CD4-positive, alpha-beta T cell (primary cell): ENCODE results near the gene FAM184A. TPM values are rescaled to one million over a fixed set of nuclear protein-coding genes. Genes with fewer than 3 reads are reported as not detected.

Experiments used
- ATAC-seq: fragments of 200-7000 bp; cut with Tn5 transposase; one replicate; pipeline ENCODE4 v1.10.0; 2022; ENCODE audit warnings: mild to moderate bottlenecking; ENCODE audit not compliant: poor library complexity
- CTCF ChIA-PET: fragments of 350-600 bp; sonication (Branson Sonifier 250); formaldehyde crosslinking; loops from one replicate; lab custom pipeline; 2021; ENCODE audit warnings: antibody characterized with exemption, inconsistent platforms; lab: Charles Lee
- POLR2A ChIA-PET: fragments of 350-600 bp; sonication (Branson Sonifier 250); formaldehyde crosslinking; loops from one replicate; lab custom pipeline; 2021; ENCODE audit warnings: antibody characterized with exemption, inconsistent platforms; lab: Charles Lee
- DNase-seq, 14 experiments: peaks; one replicate each; pipeline ENCODE4 v3.0.0-alpha.2; 2013 to 2020; ENCODE audit warnings: mixed read lengths in 2 of 14
- H3K27ac ChIP-seq, 2 donors: one replicate each; pipeline versions ENCODE4 v1.5.1 to v1.7.0; 2013; ENCODE audit warnings: low read length in 2 of 2, low read depth in 1 of 2, mild to moderate bottlenecking in 1 of 2
- H3K27me3 ChIP-seq, 2 experiments: 1 replicate in 1 of 2; 2 replicates in 1 of 2; pipeline versions ENCODE4 v1.6.1 to v1.7.0; 2013; ENCODE audit warnings: low read length in 2 of 2, control low read depth in 1 of 2, mild to moderate bottlenecking in 1 of 2, moderate library complexity in 1 of 2; ENCODE audit not compliant: insufficient read depth in 2 of 2, control insufficient read depth in 1 of 2
- H3K36me3 ChIP-seq: one replicate; pipeline ENCODE4 v1.6.1; 2013; ENCODE audit warnings: low read length, control low read depth; ENCODE audit not compliant: insufficient read depth
- H3K4me1 ChIP-seq: one replicate; pipeline ENCODE4 v1.6.1; 2013; ENCODE audit warnings: low read length, control low read depth; ENCODE audit not compliant: insufficient read depth
- H3K4me3 ChIP-seq: one replicate; pipeline ENCODE4 v1.5.1; 2013; ENCODE audit warnings: mild to moderate bottlenecking, low read length, moderate library complexity
- H3K9me3 ChIP-seq, 2 experiments: 1 replicate in 1 of 2; 2 replicates in 1 of 2; pipeline versions ENCODE4 v1.6.1 to v1.7.0; 2013; ENCODE audit warnings: low read length in 2 of 2, mild to moderate bottlenecking in 2 of 2, control low read depth in 1 of 2, moderate library complexity in 1 of 2; ENCODE audit not compliant: control insufficient read depth in 1 of 2, insufficient read depth in 1 of 2
- H3K27ac Mint-ChIP-seq: one replicate; pipeline ENCODE4 v1.8.0; 2020; ENCODE audit warnings: mixed read lengths
- H3K27me3 Mint-ChIP-seq: one replicate; pipeline ENCODE4 v1.8.0; 2021; ENCODE audit warnings: mixed read lengths
- H3K36me3 Mint-ChIP-seq: one replicate; pipeline ENCODE4 v1.8.0; 2021; ENCODE audit warnings: low read depth, mixed read lengths
- H3K4me1 Mint-ChIP-seq: one replicate; pipeline ENCODE4 v1.8.0; 2021; ENCODE audit warnings: low read depth, mixed read lengths
- H3K4me3 Mint-ChIP-seq: one replicate; pipeline ENCODE4 v1.8.0; 2020; ENCODE audit warnings: mild to moderate bottlenecking, mixed read lengths
- H3K9me3 Mint-ChIP-seq: one replicate; pipeline ENCODE4 v1.8.0; 2020; ENCODE audit warnings: mixed read lengths
- intact Hi-C, 2 experiments: fragments of 100-400 bp; cut with DNase I in 1 of 2; cut with micrococcal nuclease in 1 of 2; formaldehyde crosslinking; loops; one replicate each; pipeline versions ENCODE4 v1.15.1 to v1.9.0; 2023 to 2025; cut with DNase I, micrococcal nuclease
- total RNA-seq, 174 experiments: library from RNA in 2 of 174; stranded (reverse) in 2 of 174; gene quantifications; one replicate each; pipeline ENCODE4 v1.2.3 and lab custom pipeline; 2021 to 2026
- TF ChIP-seq, protein P1 (sequence below): fragments of 200-600 bp; IDR thresholded peaks from one replicate; pipeline ENCODE4 v1.8.0; 2022; ENCODE audit warnings: antibody characterized with exemption, mild to moderate bottlenecking

FAM184A gene
- total RNA-seq, 2 experiments from 2014 or later = 2.9 to 3.3 TPM

DNA sequence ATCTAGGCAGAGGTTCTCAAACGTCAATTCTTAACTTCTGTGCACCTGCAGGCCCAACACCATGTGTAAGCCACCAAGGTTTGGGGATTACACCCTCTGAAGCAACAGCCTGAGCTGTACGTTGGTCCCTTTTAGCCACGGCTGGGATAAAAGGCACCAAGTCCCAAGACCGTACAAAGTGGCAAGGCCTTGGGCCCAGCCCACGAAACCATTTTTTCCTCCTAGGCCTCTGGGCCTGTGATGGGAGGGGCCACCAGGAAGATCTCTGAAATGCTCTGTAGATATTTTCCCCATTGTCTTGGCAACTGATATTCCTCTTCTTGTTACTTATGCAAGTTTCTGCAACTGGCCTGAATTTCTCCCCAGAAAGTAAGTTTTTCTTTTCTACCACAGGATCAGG is 4.5 kb upstream of the FAM184A start:
- Histone ChIP-seq H3K36me3 (no peaks in the 10 kb centered on the region), H3K9me3 (peaks cover 9 to 16% of the 10 kb centered on the region in 2 experiments), H3K4me1 (peaks cover 6% of the 10 kb centered on the region), H3K4me3 (no peak overlapping the region), H3K27me3 (peaks cover 0 to 2% of the 10 kb centered on the region in 2 experiments), H3K27ac (no peak overlapping the region)
- DNase-seq (no peak), ATAC-seq (no peak)
- intact Hi-C loops = loop anchor here in 1 of 2 experiments (5.0 kb wide), 1 partner anchor 191 kb away; the partner anchor contains the start of gene ASF1A
- POLR2A ChIA-PET = no interaction called here
- H3K9me3 Mint-ChIP-seq = peaks cover 3% of the 10 kb centered on the region
- H3K27ac Mint-ChIP-seq = no peak overlapping the region
- no peak overlapping the region for H3K4me3 Mint-ChIP-seq
- CTCF ChIA-PET = no interaction called here
- TF ChIP-seq, protein P1, sequence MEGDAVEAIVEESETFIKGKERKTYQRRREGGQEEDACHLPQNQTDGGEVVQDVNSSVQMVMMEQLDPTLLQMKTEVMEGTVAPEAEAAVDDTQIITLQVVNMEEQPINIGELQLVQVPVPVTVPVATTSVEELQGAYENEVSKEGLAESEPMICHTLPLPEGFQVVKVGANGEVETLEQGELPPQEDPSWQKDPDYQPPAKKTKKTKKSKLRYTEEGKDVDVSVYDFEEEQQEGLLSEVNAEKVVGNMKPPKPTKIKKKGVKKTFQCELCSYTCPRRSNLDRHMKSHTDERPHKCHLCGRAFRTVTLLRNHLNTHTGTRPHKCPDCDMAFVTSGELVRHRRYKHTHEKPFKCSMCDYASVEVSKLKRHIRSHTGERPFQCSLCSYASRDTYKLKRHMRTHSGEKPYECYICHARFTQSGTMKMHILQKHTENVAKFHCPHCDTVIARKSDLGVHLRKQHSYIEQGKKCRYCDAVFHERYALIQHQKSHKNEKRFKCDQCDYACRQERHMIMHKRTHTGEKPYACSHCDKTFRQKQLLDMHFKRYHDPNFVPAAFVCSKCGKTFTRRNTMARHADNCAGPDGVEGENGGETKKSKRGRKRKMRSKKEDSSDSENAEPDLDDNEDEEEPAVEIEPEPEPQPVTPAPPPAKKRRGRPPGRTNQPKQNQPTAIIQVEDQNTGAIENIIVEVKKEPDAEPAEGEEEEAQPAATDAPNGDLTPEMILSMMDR = no peak
- peaks cover 9% of the 10 kb centered on the region for H3K4me1 Mint-ChIP-seq
- H3K36me3 Mint-ChIP-seq = peaks cover 12% of the 10 kb centered on the region
- H3K27me3 Mint-ChIP-seq = no peaks in the 10 kb centered on the region

DNA sequence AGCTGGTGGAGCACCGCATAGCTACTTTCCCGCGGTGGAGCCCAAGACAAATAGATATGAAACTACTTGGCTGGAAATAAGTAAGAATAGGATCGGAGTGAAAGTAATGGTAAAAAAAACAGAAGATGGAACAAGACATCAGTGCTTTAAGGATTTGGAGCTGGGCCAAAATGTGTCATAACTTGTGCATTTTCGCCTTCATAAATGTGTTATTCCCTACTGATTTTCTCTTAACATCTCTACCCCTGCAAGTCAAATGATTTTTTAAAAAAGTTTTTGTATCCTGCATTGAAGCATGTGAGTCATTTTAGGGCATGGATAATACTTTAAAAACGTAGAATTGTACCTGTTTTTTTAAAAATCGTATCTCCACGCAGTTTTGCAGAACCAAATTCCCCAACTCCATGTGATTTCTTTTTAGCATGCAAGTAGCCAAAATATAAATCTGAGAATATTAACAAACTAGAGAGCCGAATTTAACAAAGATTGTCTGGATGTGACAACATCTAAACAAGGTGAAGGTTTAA is 882 bp upstream of the FAM184A start:
- Histone ChIP-seq H3K27ac (peak overlapping the region in 1 of 2 donors; percentile 53), H3K9me3 (peaks cover 9 to 11% of the 10 kb centered on the region in 2 experiments), H3K4me3 (peak overlapping the region; percentile 65), H3K36me3 (no peaks in the 10 kb centered on the region), H3K27me3 (no peaks in the 10 kb centered on the region), H3K4me1 (peaks cover 22% of the 10 kb centered on the region)
- Mint-ChIP-seq H3K4me3 (peak overlapping the region; percentile 91), H3K9me3 (peaks cover 3% of the 10 kb centered on the region), H3K27me3 (no peaks in the 10 kb centered on the region), H3K27ac (peak overlapping the region; percentile 90), H3K36me3 (peaks cover 12% of the 10 kb centered on the region), H3K4me1 (peaks cover 34% of the 10 kb centered on the region)
- POLR2A ChIA-PET = interaction anchor here (0.8 to 4.0 kb wide), 2 partner anchors 31 to 186 kb away, joined by 4 to 23 read pairs; partner anchors contain the start of gene ASF1A
- TF ChIP-seq, protein P1 = no peak
- DNase-seq (peak in 3 of 14 experiments; percentile 24 to 51 (median 51)), ATAC-seq (no peak)
- intact Hi-C loops = loop anchor here (2.0 to 10.0 kb wide), 5 partner anchors 27 to 1405 kb away; partner anchors contain the start of genes ASF1A (in 1 of the 2), MAN1A1 (in 1 of the 2) and NUS1 (in 1 of the 2)
- CTCF ChIA-PET = interaction anchor here (0.6 to 3.0 kb wide), 4 partner anchors 11 to 185 kb away, joined by 3 to 9 read pairs (median 7); partner anchors contain the start of gene ASF1A

DNA sequence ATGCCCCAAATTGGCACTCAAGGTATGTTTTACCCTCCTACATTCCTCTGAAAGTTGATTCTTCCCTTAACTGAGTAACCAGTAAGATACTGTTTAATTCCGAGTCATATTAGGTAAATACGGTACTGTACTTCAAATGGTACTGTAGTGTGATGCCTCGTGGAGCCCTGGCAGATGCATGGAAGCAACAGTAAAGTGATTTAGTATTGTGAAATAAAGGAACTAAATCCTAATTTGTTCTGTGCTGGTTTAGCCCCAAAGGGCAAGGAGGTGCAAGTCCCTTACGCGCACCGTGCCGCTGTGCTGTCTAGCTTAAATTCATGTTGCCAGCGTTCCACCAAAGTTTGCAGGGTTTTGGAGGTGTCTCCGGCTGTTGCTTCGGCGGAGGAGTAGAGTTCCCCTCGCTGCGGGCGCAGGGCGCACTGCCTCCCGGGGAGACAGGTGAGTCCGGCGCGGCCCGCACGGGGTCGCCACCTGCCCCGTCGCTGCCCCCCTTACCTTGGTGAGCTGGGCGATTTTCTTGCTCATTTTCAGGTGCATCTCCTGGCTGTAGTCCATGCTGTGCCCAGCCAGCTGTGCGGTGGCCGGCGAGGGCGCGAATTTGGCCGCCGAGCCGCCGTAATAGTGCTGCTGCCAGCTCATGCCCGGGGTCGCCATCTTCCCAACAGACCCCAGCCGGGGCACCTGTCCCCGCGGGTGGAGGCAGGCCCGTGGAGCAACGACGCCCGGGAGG is 655 bp downstream of the FAM184A start:
- H3K4me1 ChIP-seq = peaks cover 29% of the 10 kb centered on the region
- Mint-ChIP-seq H3K4me1 (peaks cover 47% of the 10 kb centered on the region), H3K4me3 (peak overlapping the region; percentile 82), H3K27ac (peak overlapping the region; percentile 77), H3K27me3 (no peaks in the 10 kb centered on the region), H3K9me3 (no peaks in the 10 kb centered on the region), H3K36me3 (peaks cover 8% of the 10 kb centered on the region)
- intact Hi-C loops = loop anchor here (2.0 to 10.0 kb wide), 6 partner anchors 25 to 1403 kb away; partner anchors contain the start of genes ASF1A (in 1 of the 2), MAN1A1 (in 1 of the 2) and NUS1 (in 1 of the 2)
- no peaks in the 10 kb centered on the region for H3K27me3 ChIP-seq
- H3K4me3 ChIP-seq = peak overlapping the region; percentile 65
- peaks cover 4 to 5% of the 10 kb centered on the region in 2 experiments for H3K9me3 ChIP-seq
- no peaks in the 10 kb centered on the region for H3K36me3 ChIP-seq
- DNase-seq (peak; percentile 36 to 81 (median 53)), ATAC-seq (peak; percentile 25)
- TF ChIP-seq, protein P1 = peak; percentile 32
- peak overlapping the region; percentile 47 to 58 for H3K27ac ChIP-seq
- ChIA-PET CTCF (interaction anchor here (0.6 to 3.0 kb wide), 6 partner anchors 32 to 519 kb away, joined by 3 to 9 read pairs (median 3); partner anchors contain the start of genes ASF1A and MCM9), POLR2A (interaction anchor here (0.6 to 4.0 kb wide), 12 partner anchors 12 to 366 kb away, joined by 3 to 29 read pairs (median 4); partner anchors contain the start of genes ASF1A and MCM9)
